GM18861 (cell line): ENCODE results near the gene OR2T2.
"Not testable (repeated sequence)": the region's sequence is repeated elsewhere in the genome, so short reads cannot be mapped to it uniquely, and the experiment has no call there.

Source experiments
- ATAC-seq: cut with Tn5 transposase; IDR thresholded peaks from one replicate; pipeline ENCODE4 v1.9.1; 2021; ENCODE audit not compliant: unreplicated experiment

OR2T2 gene, protein sequence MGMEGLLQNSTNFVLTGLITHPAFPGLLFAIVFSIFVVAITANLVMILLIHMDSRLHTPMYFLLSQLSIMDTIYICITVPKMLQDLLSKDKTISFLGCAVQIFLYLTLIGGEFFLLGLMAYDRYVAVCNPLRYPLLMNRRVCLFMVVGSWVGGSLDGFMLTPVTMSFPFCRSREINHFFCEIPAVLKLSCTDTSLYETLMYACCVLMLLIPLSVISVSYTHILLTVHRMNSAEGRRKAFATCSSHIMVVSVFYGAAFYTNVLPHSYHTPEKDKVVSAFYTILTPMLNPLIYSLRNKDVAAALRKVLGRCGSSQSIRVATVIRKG

DNA sequence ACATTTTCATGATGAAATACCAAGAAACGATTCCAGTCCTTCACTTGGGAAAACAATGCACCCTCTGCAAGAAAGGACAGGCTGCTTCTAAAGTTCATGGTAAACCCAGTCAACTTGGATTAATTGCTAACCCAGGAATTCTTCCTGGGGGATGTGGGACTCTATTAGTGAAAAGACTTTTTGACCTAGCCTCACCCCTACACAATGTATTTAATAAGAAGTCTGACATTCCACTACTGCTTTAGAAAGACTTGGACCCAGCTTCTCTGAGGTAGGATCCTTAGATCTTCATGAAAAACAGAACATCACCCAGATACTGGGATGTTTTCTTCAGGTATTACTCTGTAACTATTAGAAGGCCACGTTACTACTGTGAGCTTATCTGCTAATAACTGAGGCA is at the start of gene OR2T2:
TSS of gene OR2T2 (plus strand) at position 239 of the 400 bp plus-strand sequence. CDS start 7,161 bp downstream, outside the sequence.
- not testable (repeated sequence) for ATAC-seq

DNA sequence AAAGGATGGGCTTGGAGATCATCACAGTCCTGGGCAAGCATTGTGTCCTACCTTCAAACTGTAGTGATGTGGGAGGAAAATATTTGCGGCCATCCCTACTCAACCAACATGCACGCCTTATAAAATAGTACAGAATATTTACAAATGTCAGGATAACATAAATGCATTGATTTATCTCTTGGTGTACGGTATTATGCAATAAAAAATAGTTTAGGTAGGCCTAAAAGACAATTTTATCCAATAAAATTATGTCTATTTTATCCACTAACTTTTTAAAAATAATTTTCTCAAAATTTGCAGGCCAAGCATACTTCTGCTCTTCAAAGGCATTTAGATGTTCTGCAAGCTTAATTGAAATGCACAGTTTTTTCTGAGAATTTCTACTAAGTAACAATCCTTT is 42.7 kb upstream of the OR2T2 start, which contains the start of gene OR2T1:
TSS of gene OR2T1 (plus strand) at position 301 of the 400 bp plus-strand sequence. CDS start 3,100 bp downstream, outside the sequence.
- ATAC-seq, result no peak

DNA sequence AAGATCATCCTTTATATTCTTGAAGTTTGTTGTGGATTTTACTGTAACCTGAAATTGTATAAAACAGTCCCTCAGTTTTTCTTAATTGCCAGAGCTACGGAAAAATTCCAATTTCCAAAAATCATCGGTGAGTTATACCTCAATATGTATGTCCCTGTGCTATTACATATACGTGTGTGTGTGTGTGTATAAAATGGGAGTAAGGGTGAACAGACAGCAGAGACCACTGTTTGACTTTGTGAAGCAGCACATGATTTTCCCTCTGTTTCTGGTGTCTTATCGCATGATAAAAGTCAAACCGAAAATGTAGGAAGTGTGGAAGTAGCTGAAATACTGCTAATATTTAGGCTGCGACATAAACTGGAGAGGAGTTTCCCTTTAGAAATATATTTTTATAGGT is 41.4 kb upstream of the OR2T2 start:
- no peak for ATAC-seq

DNA sequence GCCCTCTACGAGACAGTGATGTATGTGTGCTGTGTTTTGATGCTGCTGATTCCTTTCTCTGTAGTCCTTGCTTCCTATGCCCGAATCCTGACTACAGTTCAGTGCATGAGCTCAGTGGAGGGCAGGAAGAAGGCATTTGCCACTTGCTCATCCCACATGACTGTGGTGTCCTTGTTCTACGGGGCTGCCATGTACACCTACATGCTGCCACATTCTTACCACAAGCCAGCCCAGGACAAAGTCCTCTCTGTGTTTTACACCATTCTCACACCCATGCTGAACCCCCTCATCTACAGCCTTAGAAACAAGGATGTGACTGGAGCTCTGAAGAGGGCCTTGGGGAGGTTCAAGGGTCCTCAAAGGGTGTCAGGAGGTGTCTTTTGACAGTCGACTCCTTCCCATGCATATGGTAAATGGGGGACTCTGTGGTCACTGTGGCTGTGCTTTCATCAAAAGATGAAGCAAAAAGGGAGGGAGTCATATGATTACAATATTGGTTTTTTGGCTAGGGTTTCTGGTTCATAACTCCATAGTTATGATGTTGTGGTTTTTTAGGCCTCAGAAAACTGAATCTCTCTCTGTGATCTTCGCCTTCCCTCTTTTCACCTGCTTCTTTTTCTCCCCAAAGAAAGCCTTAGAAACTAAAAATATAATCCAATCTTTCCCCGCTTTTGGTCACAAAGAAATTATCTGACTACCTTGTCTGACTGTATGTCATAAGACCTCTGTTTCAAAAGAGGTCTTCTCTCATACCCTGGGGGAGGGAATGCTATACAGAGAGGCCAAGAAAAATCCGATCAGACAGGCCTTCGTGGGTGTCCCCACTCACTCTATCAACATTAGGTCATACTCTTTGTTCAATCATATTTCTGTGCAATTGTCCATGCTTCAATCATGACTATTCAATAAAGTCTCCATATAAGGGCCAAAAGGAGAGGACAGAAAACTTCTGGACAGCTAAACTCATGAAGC is 38.4 kb upstream of the OR2T2 start:
- no peak for ATAC-seq

DNA sequence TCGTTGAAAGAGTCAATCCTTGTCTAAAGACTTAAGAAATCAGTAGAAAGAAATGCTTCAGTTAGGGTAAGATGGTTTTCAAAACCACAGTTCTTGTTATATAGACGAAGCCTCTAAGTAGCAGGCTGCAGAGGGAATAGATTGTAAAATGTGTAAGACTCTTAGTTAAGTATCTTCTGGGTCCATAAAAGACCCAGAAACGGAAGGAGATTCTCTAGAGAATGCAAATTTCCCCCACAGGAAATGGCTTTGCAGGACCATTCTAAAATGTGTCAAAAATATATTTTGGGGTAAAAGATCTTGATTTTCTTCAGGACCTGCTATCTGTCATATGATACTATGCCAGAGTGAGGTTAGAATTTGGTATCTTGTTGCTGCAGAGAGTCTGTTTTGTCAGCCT is 29.2 kb upstream of the OR2T2 start:
- no peak for ATAC-seq

DNA sequence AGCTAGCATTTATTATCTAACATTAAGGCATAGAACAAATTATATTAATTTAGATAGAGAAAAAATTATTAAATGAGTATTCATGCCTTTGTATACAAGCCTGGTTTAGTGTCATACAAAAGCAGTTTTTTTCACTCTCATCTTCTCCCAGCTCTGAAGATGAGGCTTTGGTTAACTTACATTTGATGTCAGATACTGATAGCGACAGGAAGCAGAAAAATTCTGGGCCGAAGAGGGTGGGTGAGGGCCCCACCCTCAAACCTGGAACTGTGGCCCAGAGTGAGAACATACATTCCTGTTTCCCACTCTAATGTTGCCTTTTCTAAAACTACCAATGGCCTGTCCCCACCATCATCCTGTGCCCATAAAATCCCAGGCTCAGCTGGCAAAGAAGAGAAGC is 27.6 kb upstream of the OR2T2 start:
- ATAC-seq, result no peak

DNA sequence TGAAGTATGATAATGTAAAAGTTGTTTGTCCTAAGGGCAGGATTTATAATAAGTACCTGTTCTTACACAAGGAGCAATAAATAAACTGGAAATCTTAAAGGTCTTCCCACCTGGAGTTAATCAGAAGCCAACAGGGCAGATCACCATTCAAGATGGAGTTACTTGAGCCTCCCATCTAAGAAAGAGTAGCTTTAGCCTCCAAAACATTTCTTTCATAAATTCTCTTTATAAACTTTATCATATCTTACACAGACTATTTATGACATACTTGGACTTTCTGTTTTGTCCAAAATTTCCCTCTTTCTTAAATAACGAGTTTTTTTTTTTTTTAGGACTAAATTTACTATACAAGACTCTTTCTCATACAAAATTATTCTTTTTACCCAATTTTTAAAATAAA is 24.1 kb upstream of the OR2T2 start:
- no peak for ATAC-seq

DNA sequence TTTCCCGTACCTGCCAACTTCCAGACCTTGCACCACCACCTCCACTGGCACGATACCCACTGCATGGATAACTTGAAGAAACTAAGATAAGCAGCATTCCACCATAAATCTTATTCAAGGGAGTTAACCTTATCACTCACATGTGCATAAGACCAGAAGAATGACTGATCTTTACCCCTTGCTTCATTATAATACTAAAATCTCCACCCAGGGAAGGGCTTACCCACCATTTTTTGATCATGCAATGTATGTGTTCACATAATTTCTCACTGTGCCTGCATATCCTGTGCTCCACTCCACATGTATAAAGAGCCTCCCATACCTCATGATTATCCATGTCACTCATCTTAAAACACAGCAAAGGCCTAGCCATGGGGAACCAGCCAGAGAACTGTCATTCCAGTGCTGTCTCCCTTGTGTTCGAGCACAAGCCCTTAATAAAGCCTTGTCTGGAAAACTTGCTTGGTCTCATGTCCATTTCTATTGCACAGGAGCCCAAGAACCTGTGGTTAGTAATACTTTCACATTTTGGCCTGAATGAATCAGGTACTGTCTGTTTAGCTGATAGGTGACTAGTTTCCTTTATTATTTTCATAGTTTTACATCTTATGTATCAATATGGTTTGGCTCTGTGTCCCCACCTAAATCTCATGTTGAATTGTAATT is 17.8 kb upstream of the OR2T2 start:
- ATAC-seq, result peak; percentile 28

DNA sequence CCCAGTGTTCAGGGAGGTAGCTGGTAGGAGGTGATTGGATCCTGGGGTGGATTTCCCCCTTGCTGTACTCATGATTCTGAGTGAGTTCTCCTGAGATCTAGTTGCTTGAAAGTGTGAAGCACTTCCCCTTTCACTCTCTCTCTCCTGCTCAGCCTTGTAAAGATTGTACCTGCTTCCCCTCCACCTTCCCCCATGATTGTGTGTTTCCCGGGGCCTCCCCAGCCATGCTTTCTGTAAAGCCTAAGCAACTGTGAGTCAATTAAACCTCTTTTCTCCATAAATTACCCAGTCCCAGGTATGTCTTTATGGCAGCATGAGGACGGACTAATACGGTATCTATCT is 17.3 kb upstream of the OR2T2 start:
- ATAC-seq, result peak; percentile 93

DNA sequence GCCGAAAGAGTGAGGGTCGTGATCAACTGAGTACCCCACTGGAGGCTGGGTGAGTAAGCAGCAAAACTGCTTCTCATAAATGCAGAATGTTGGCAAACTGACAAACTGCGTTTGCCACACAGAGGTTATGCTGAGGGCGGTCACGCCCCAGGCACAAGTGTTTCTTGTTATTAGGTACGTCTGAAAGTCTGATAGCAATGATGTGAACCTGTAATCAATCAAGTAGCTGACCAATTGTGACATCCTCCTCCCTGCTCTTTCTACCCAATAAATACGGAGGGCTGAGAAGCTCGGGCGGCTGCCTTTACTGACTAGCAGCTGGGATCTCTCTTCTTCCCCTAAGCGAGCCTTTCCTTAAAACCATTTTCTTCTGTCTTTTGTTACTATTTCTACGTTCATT is 13.8 kb upstream of the OR2T2 start:
- ATAC-seq, result not testable (repeated sequence)

DNA sequence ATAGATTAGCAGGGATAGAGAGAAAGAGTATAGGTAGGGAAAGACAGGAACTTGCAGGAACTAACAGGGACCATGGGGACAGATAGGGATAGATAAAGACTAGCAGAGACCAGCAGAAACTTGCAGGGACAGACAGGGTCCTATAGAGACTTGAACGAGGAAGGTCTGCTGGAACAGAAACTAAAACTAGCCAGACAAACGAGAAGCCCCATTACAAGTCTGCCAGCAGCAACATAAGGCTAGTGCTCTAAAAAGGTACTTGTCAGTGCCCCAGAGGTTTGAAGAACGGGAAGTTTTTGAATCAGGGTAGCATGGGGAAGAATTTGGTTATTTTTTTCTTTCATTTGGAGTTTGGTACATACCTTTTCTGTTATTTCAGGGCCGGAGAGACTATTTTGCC is 13.2 kb upstream of the OR2T2 start:
- not testable (repeated sequence) for ATAC-seq

DNA sequence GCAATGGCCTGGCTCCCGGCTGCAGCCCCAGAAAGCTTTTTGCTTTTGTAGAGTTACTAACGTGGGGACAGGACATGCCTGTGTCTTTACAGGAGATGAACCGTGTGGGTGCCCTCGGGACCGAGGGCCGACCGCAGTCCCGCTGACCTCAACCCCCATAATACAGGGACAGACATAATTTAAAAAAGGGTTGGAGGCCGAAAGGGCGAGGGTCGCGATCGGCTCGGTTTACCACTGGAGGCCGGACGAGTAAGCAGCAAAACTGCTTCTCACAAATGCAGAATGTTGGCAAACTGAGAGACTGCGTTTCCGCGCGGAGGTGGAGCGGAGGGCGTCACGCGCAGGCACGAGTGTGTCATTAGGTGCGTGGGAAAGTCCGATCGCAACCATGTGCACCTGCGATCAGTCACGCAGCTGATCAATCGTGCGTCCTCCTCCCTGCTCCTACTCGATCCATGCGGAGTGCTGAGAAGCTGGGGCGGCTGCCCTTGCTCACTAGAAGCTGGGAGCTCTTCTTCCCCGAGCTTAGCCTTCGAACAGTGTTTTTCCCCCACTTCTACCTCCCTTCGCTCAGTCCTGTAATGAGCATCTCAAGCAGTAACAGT is 11.5 kb upstream of the OR2T2 start:
- not testable (repeated sequence) for ATAC-seq

DNA sequence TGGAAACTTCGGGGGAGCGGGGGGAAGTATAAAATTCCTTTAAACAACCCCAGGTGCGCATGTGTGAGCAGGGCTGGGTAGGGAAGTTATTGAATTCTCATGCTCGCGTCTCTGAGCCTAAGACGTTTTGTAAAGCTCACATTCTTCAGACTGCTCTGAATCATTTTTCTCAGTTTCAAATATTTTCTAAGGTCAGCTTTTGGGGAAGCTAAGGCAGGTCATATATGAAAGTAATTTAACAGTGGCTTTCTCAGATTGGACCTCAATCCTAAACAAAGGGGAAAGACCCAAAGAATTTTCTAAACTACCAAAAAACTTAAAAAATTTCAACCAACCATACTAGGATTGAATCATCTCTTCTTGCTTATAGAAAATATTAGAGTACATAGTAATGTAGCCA is 10.5 kb upstream of the OR2T2 start:
- ATAC-seq, result not testable (repeated sequence)

DNA sequence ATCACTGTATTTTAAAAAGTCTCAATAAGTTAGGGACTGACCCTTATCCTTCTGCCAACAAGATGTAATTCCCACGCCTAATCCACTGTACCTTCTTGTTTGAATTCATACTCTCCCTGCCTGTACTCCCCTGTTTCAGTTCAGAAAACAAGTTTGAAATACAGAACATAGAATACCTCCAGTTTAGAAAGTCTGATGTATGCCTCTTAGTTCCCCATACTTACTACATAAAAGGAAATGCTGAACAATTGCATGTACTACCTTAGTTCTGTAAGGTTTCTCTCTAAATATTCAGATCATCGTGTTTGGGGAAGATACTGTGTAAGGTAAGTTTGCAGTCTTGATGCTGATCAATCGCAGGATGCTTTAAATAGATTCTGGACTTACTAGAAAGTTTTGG is 9.1 kb upstream of the OR2T2 start:
- ATAC-seq, result peak; percentile 48

DNA sequence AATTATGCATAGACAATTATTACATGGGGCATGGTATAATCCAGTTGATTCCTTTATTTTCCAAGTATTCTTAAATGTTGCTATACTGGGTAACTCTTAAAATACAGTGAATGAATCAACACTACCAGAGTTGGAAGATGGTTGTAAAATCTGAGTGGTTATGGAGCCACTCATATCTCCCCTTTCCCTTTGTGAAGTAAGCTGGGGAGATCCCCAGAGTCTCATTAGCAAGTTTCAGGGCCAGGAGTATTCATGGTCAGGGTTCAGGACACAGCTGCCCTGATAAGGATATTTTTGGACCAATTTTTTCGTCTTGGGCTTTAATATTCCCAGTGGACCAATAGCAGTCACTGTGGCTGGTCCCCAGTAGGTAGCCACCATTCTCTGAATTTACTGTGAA is 6.8 kb upstream of the OR2T2 start:
- not testable (repeated sequence) for ATAC-seq

DNA sequence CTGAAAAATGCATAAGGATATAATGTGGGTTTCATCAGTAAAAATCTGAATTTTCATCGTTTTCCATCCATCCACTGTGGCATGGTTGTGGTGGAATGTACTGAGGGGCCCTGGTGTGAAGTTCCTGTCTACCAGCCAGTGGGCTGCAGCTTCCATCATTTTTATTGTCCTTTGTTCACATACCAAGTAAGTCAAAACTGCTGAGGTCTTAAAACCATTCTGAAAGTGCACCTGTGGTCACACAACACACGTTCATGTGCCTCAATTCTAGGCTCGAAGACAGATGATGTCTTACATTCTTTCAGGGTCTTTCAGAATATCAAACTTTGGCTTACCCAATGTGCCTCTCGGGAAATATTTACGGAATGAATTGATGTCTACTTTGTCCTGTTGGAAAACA is 6.2 kb upstream of the OR2T2 start:
- not testable (repeated sequence) for ATAC-seq

DNA sequence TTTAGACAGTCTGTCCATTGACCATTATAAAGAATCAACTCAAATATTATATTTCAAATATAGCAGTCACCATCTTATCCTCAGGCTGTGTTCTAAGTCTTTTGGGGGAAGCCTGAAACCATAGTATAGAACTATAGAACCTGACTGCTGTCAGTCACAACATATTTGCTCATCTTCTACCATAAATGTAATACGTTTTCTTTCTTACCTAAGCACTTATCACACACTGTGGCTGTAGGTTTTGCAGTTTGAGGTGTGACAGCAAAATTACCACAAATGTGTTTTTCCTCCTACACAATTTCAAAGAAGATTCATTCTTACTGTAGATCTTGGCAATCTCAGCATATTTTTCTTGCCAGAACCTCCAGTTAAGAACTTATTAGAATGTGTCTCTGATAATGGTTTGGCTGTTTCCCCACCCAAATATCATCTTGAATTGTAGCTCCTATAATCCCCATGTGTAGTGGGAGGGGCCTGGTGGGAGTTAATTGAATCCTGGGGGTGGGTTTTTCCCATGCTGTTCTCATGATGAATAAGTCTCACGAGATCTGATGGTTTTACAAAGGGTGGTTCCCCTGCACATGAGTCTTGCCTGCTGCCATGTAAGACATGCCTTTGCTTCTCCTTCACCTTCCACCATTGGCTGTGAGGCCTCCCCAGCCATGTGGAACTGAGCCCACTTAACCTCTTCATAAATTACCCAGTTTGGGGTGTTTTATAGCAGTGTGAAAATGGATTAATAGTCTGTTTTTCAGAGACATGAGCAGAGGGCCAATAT is 2.7 kb upstream of the OR2T2 start:
- not testable (repeated sequence) for ATAC-seq

DNA sequence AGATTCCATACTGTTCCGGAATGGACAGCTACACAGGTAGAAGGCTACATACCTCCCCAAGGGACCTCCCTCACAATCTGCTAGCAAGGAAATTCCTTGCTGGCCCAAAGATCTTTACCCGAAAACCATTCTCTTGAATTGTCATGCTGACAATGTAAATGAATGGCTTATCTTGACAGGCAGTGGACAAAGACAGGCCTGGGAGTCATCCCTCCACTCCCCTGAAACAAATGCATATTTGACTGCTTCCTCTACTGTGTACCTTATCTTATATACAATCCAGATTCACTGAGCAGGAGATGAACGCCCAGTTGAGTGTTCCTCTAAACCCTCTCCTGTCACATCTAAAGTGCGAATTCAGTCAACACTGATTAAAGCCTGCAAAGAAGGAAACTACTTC is 834 bp upstream of the OR2T2 start:
- ATAC-seq, result not testable (repeated sequence)

DNA sequence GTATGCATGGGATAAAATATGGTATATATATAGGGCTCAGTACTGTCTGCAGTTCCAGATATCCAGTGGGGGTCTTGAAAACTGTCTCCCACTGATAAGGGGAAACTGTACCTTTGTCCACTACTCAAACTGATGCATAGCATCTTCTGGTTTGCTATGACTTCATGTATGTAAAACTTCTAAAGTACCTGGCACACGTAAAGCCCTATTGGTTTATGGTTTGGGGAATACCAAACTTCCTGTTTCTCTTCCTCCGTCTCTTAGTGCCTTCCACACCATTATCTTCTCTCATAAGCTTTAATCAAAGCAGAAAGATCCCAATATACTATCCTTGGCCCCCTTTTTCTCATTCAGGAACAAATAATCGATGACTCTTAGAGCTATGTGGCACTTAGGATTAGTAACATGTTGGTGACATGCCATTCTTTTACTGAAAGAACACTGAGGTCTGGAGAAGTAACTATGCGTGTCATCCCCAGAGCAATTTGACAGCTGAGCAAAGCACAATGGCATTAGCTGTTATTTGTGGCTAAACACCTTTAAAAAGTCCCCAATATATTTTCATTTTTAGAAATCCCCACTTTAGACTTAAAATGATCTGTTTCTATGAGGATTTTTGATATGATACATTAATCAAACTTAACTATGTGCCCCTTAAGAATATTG is 3.1 kb downstream of the OR2T2 start:
- ATAC-seq, result peak; percentile 61
